NCI-H128 (cell line): ENCODE data around the gene SNX25.
"Not testable (repeated sequence)": the region's sequence is repeated elsewhere in the genome, so short reads cannot be mapped to it uniquely, and the experiment has no call there.

ENCODE experiments used
- DNase-seq: peaks from one replicate; lab custom pipeline; 2025; ENCODE audit not compliant: unreplicated experiment; lab: John Stamatoyannopoulos, UW

The SNX25 gene

GRCh38 chr4:185209031-185209851 is at the start of gene SNX25:
SNX25 (plus strand) TSS chr4:185209598; CDS start chr4:185209827, 229 bp downstream.
- peak; percentile 51 for DNase-seq

- no peak for DNase-seq
These were observed 43.8 kb upstream of the SNX25 start for GRCh38 chr4:185165605-185166063.

DNA sequence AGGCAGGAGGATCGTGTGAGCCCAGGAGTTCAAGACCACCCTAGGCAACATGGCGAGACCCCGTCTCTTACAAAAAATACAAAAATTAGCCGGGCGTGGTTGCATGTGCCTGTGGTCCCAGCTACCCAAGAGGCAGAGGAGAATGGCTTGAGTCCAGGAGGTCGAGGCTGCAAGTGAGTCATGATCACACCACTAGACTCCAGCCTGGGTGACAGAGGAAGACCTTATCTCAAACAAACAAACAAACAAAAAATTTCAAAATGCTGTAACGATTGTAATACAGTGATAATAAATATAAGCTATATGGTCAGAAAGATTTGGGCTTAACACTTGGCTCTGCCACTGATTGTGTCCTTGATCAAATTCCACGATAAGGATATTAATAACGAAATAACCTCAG is 42.2 kb upstream of the SNX25 start:
- DNase-seq, result no peak

DNA sequence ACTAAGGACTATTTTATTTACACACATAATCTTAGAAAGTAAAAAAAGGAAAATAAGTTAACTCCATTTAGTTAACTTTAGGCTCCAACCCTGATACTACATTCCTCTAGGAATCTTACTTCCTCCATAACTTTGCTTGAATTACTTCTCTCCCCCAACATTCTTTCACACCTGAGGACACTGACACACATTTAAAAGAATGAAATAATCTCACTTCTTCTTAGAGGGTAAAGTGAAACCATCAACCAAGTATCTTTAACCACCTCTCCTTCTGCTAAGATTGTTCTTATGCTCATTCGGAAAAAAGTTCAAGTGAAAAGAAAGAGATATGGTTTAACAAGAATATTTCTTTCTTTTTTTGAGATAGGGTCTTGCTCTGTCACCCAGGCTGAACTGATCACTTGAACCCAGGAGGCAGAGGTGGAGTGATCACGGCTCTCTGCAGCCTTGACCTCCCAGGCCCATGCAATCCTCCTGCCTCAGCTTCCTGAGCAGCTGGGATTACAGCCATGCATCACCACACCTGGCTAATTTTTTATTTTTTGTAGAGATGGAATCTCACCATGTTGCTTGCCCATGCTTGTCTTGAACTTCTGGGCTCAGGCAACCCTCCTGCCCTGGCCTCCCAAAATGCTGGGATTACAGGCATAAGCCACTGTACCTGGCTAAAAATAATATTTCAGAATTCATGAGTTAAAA is 37.9 kb upstream of the SNX25 start:
- DNase-seq, result no peak

DNA sequence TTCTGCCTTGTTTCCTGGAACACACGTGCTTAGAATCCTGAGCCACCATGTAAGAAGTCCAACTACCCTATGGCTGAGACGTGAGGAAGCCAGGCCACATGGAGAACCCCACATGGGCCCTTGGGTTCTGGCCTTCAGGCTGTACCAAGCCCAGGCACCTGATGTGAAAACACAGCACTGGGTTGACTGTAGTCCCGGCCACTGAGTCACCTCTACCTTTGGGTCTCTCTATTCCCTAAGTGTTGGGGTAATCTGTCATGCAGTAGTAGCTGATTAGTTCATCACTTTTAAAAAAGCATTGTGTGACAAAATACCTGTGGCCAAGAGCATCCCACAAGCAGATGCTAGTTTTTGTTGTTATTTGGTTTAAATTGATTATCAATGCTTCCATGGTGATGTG is 29.9 kb upstream of the SNX25 start:
- DNase-seq, result no peak

DNA sequence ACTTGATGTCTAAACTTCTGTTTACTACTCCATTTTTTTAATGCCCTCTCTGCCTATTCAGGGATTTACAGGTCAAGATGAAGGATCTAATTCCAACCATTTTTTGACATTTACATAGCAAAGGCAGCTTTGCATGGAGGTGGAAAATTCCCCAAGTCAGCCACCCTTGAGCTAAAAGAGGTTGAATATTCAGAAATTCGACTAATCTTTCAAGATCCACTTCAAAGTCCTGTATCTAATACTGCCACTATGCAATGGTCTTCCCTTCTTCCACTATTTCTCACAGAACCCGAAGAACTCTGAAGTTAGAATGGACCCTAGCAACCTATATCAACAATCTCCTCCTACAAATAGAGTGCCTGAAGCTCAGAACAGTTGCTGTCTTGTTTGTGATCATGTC is 27.2 kb upstream of the SNX25 start:
- no peak for DNase-seq

DNA sequence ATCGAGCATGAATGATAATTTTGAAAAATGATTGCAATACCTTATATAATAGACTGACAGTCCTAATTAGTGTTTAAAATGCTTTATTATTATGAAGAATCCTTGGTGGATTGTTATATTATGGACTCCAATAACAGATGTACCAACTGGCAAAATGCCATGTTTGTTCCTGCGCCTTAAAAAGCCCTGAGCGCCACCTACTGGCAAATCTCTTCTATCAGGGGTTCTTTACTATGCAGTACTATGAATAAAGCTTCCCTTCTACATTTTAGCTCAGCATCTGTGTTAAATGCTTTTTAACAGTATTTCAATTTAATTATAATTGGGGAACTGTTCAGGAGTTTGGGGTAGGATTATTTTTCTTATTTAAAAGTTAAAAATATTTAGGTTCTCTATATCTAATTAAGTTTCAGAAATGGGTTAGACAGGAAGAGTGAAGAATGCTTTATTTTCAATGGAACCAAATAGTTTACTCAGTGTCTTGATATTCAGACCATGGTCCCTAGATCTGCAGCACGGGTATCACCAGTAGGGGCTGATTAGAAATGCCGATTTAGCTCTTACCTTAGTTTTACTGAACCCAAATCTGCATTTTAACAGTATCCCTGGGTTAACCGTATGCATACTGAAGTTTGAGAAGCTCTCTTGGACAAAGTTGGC is 25.6 kb upstream of the SNX25 start:
- DNase-seq, result peak; percentile 65

- DNase-seq, result no peak
These were observed 22.6 kb upstream of the SNX25 start for GRCh38 chr4:185186769-185187168.

DNA sequence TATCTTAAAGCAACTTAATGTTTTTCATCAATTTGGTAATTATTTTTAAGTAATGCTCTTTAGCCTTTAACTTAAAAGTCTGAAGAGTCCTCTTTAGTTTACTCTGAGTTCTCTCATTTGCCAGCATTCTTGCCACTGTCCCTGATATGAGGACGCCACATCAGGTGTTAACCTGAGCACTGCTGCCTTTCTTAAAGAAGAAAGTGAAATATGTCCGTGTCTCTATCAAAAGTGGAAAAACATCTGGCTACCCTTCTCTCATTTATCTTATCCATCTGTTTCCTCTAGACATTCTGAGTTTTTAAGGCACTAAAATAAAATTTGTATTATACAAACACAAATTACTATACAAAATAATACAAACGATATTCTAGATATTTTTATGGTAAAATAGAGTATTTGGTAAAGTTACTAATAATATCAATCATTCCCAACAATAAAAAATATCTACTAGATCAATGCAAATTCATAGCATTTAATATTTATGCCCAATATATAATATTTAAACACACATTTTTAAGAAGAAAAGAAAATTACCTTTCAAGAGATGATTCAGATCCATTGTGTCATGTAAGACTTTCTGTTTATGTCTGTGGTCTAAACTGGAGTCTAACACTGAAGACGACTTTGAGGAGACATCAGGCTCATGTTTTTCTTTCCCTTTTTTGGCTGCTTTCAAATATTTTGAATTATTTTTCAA is 19.6 kb upstream of the SNX25 start:
- no peak for DNase-seq

GRCh38 chr4:185190306-185190856 is 19.0 kb upstream of the SNX25 start:
- no peak for DNase-seq

- DNase-seq, result no peak
These were observed 17.3 kb upstream of the SNX25 start for GRCh38 chr4:185192059-185192458.

- DNase-seq, result no peak
These were observed 14.2 kb upstream of the SNX25 start for GRCh38 chr4:185194924-185195888.

- no peak for DNase-seq
These were observed 13.0 kb upstream of the SNX25 start for GRCh38 chr4:185196437-185196836.

GRCh38 chr4:185198189-185198588 is 11.2 kb upstream of the SNX25 start:
- DNase-seq, result not testable (repeated sequence)

DNA sequence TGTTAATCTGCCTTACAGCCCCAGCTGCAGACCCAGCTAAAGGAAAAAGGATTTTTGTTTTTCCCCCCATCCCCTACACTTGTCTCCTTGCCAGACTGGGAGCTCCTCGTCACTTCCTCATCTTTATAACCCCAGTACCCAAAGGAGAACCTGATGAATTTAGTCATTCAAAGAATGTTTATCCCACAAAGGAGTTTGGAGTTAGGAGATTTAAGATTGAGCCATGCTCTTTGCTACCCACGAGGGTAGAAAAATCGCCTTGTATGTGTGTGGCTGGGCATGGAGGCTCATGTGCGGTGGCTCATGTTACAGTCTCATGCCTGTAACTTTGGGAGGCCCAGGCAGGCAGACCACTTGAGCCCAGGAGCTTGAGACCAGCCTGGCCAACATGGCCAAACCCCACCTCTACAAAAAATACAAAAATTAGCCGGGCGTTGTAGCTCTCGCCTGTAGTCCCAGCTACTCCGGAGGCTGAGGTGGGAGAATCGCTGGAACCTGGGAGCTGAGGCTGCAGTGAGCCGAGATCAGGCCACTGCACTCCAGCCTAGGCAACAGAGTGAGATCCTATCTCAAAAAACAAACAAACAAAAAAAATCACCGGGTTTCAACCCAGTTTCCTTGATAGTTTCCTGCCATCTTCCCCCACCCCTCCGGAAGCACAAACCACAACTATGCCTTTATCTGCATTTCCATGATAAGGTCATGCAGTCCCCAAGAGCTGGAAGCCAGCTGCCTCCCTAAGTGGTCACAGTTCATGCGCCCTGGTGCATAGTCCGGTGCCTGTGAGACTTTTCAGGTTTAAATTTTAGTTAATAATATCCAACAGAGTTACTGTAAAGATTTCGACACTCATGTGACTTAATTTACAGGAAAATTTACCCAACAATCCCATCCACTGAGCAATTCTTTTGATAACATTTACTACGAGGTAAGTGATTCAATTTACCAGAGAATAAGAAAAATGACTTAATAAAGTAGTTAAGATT is 7.1 kb upstream of the SNX25 start:
- DNase-seq, result no peak

DNA sequence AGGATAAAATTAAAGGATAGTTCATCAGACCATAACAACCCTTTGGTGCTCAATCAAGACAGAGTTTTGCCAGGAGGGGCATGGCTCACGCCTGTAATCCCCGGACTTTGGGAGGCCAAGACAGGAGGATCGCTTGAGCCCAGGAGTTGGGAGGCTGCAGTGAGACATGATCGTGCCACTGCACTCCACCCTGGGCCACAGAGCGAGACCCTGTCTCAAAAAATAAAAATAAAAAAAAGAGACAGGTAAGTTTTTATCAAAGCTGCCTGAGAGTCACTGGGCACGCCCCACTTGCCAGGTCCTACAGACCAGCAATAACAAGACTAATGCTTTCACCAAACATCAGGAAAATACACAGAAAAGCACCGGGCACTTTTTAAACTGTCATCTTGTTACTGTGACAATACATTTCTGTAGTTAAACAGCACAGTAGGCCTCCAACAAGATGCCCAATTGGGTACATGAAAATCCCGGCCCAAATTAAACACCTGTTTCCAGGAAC is 6.4 kb upstream of the SNX25 start:
- no peak for DNase-seq

DNA sequence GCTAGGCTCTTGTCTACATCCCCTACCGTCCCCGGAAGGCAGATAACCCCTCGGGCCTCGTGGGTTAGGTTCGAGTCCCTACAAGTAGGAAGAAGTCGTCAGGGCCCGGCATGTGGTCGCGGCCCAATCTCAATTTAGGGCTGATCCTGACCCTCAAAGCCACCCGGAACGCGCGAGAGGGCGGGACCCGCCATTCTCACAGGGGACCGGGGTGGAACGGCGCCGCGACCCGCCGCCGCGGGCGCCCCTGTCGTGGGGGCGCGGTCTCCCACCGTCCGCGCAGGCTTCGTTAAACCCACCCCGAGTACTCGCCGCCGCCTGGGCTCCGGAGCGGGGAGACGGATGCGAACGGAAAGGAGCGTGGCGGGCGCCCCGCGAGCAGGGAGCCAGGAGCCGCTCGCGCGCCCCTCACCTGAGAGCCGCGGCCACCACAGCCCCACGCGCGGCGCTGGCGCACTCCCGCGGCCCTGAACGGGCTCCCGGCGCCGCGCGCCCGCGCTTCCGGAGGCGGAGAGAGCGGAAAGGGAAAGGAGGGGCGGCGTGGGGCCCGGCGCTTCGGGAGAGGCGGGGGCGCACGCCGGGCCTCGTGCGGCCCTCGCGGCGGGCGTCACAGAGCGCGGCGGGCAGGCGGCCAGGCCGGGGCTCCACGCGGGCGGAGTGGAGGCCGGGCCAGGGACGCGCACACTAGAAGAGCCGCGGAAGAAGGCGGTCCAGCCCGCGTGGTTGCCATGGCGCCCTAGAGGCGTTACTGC is 5.7 kb upstream of the SNX25 start, which contains the start of gene CFAP97:
TSS of gene CFAP97 (minus strand) at position 515 of the 752 bp plus-strand sequence. CDS start 12,804 bp downstream, outside the sequence.
- DNase-seq, result peak; percentile 50
